Endodermal cell (in vitro differentiated cells): ENCODE measurements around the gene TMCO4. TPM values are rescaled to one million over a fixed set of nuclear protein-coding genes. Genes with fewer than 3 reads are reported as not detected.
A peak's percentile ranks its signal among the peaks of the same experiment; 100 is the strongest.

Experiments
- DNase-seq: peaks from one replicate; pipeline ENCODE4 v3.0.0-alpha.2; 2017
- H3K27ac ChIP-seq: 2 replicates; pipeline ENCODE4 v1.5.1; 2013; ENCODE audit warnings: mild to moderate bottlenecking, low read depth, low read length, moderate library complexity
- H3K27me3 ChIP-seq: 2 replicates; pipeline ENCODE4 v1.6.1; 2013; ENCODE audit warnings: mild to moderate bottlenecking, low read length, moderate library complexity; ENCODE audit not compliant: insufficient read depth, control insufficient read depth, poor library complexity, severe bottlenecking
- H3K36me3 ChIP-seq: 2 replicates; pipeline ENCODE4 v1.7.0; 2013; ENCODE audit warnings: mild to moderate bottlenecking, low read length, moderate library complexity; ENCODE audit not compliant: control insufficient read depth, insufficient read depth
- H3K4me1 ChIP-seq: one replicate; pipeline ENCODE4 v1.7.0; 2013; ENCODE audit warnings: low read length; ENCODE audit not compliant: control insufficient read depth, insufficient read depth
- H3K4me3 ChIP-seq: 2 replicates; pipeline ENCODE4 v1.5.1; 2013; ENCODE audit warnings: mild to moderate bottlenecking, low read length, moderate library complexity
- H3K9ac ChIP-seq: 2 replicates; pipeline ENCODE4 v1.6.1; 2013; ENCODE audit warnings: mild to moderate bottlenecking, low read length, moderate library complexity; ENCODE audit not compliant: poor library complexity, severe bottlenecking; ENCODE audit errors: extremely low read depth
- H3K9me3 ChIP-seq: 2 replicates; pipeline ENCODE4 v1.6.1; 2013; ENCODE audit warnings: mild to moderate bottlenecking, low read length, moderate library complexity; ENCODE audit not compliant: control insufficient read depth
- H3K27ac Mint-ChIP-seq: 2 replicates; pipeline ENCODE4 v1.8.0; 2020; ENCODE audit warnings: mixed read lengths
- H3K27me3 Mint-ChIP-seq: 2 replicates; pipeline ENCODE4 v1.8.0; 2021; ENCODE audit warnings: mild to moderate bottlenecking, mixed read lengths; ENCODE audit not compliant: insufficient read depth
- H3K36me3 Mint-ChIP-seq: 2 replicates; pipeline ENCODE4 v1.8.0; 2020; ENCODE audit warnings: low read depth, mixed read lengths
- H3K4me1 Mint-ChIP-seq: 2 replicates; pipeline ENCODE4 v1.8.0; 2020; ENCODE audit warnings: mixed read lengths
- H3K4me3 Mint-ChIP-seq: 2 replicates; pipeline ENCODE4 v1.8.0; 2020; ENCODE audit warnings: mild to moderate bottlenecking, moderate library complexity, mixed read lengths
- H3K9me3 Mint-ChIP-seq: 2 replicates; pipeline ENCODE4 v1.8.0; 2020; ENCODE audit warnings: mild to moderate bottlenecking, mixed read lengths
- WGBS, 2 experiments: methylation state at CpG; one replicate each; pipeline versions ENCODE4 v1.1.5 to v1.1.7; 2013; ENCODE audit warnings: missing lambda C conversion rate in 2 of 2, mixed read lengths in 1 of 2; ENCODE audit not compliant: insufficient coverage in 1 of 2, insufficient read length in 1 of 2; 5-methylcytosine and 5-hydroxymethylcytosine counted together
- total RNA-seq, 2 donors: library from RNA; stranded (reverse); fragmentation: NEBNext Ultra II Directional in 1 of 2; extraction: Animal tissue kit (Norgen Biotek cat#: 25700) in 1 of 2; gene quantifications; 2 replicates in 1 of 2; 3 replicates in 1 of 2; pipeline ENCODE4 v1.2.1, GENCODE V29; 2021
- TF ChIP-seq, protein P1 (sequence below): fragments of 200-600 bp; sonication (generic); conservative IDR thresholded peaks from 2 replicates; pipeline ENCODE4 v1.5.0; 2021; ENCODE audit warnings: antibody characterized with exemption, mild to moderate bottlenecking

The TMCO4 gene
- total RNA-seq, 2 donors from 2014 or later = 6.2 to 6.6 TPM

GRCh38 chr1:19812875-19813642 lies 13.3 kb upstream of the TMCO4 start:
- no peaks in the 10 kb centered on the region for H3K36me3 ChIP-seq
- Mint-ChIP-seq H3K4me1 (peaks cover 15% of the 10 kb centered on the region), H3K4me3 (no peak overlapping the region), H3K27ac (no peak overlapping the region), H3K27me3 (peaks cover 21% of the 10 kb centered on the region), H3K9me3 (peaks cover 13% of the 10 kb centered on the region), H3K36me3 (no peaks in the 10 kb centered on the region)
- no peak overlapping the region for H3K4me3 ChIP-seq
- H3K27me3 ChIP-seq = peaks cover 5% of the 10 kb centered on the region
- no peak overlapping the region for H3K9ac ChIP-seq
- no peak for DNase-seq
- H3K9me3 ChIP-seq = no peaks in the 10 kb centered on the region
- no peak overlapping the region for H3K27ac ChIP-seq
- TF ChIP-seq, protein P1, sequence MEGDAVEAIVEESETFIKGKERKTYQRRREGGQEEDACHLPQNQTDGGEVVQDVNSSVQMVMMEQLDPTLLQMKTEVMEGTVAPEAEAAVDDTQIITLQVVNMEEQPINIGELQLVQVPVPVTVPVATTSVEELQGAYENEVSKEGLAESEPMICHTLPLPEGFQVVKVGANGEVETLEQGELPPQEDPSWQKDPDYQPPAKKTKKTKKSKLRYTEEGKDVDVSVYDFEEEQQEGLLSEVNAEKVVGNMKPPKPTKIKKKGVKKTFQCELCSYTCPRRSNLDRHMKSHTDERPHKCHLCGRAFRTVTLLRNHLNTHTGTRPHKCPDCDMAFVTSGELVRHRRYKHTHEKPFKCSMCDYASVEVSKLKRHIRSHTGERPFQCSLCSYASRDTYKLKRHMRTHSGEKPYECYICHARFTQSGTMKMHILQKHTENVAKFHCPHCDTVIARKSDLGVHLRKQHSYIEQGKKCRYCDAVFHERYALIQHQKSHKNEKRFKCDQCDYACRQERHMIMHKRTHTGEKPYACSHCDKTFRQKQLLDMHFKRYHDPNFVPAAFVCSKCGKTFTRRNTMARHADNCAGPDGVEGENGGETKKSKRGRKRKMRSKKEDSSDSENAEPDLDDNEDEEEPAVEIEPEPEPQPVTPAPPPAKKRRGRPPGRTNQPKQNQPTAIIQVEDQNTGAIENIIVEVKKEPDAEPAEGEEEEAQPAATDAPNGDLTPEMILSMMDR = no peak
- WGBS, 2 experiments = 86 to 94% methylated on average over 11 to 15 of the region's 15 CpGs
- no peaks in the 10 kb centered on the region for H3K4me1 ChIP-seq

GRCh38 chr1:19811206-19811851 lies 11.6 kb upstream of the TMCO4 start:
- Mint-ChIP-seq H3K36me3 (no peaks in the 10 kb centered on the region), H3K4me1 (peaks cover 4% of the 10 kb centered on the region), H3K9me3 (peaks cover 13% of the 10 kb centered on the region), H3K27ac (no peak overlapping the region), H3K4me3 (no peak overlapping the region), H3K27me3 (peaks cover 8% of the 10 kb centered on the region)
- H3K4me3 ChIP-seq = no peak overlapping the region
- no peak overlapping the region for H3K9ac ChIP-seq
- peak; percentile 87 for DNase-seq
- no peaks in the 10 kb centered on the region for H3K4me1 ChIP-seq
- TF ChIP-seq, protein P1 = peak; percentile 79
- no peaks in the 10 kb centered on the region for H3K27me3 ChIP-seq
- 66 to 72% methylated on average over 3 to 5 of the region's 5 CpGs for WGBS, 2 experiments
- H3K27ac ChIP-seq = no peak overlapping the region
- H3K9me3 ChIP-seq = no peaks in the 10 kb centered on the region
- H3K36me3 ChIP-seq = no peaks in the 10 kb centered on the region

- 79 to 83% methylated on average over 9 to 13 of the region's 13 CpGs for WGBS, 2 experiments
- H3K27me3 Mint-ChIP-seq = peaks cover 4% of the 10 kb centered on the region
- H3K27ac Mint-ChIP-seq = no peak overlapping the region
- H3K4me1 Mint-ChIP-seq = no peaks in the 10 kb centered on the region
- no peak overlapping the region for H3K9ac ChIP-seq
- H3K36me3 ChIP-seq = no peaks in the 10 kb centered on the region
- peak; percentile 68 for DNase-seq
- no peaks in the 10 kb centered on the region for H3K4me1 ChIP-seq
- H3K4me3 ChIP-seq = no peak overlapping the region
- no peaks in the 10 kb centered on the region for H3K36me3 Mint-ChIP-seq
- H3K9me3 Mint-ChIP-seq = peaks cover 13% of the 10 kb centered on the region
- no peaks in the 10 kb centered on the region for H3K27me3 ChIP-seq
- TF ChIP-seq, protein P1 = no peak
- no peaks in the 10 kb centered on the region for H3K9me3 ChIP-seq
- no peak overlapping the region for H3K27ac ChIP-seq
- no peak overlapping the region for H3K4me3 Mint-ChIP-seq
Measured at GRCh38 chr1:19809044-19809750, 9.5 kb upstream of the TMCO4 start.
